H1 (cell line): ENCODE results near the gene CEP128. TPM values are rescaled to one million over a fixed set of nuclear protein-coding genes. Genes with fewer than 3 reads are reported as not detected.

Experiments
- CTCF ChIA-PET: fragments of 300-600 bp; sonication (Branson Sonifier 250); formaldehyde crosslinking; loops from one replicate; lab custom pipeline; 2021; ENCODE audit not compliant: partially characterized antibody; lab: Charles Lee
- POLR2A ChIA-PET: fragments of 300-600 bp; sonication (Branson Sonifier 250); formaldehyde crosslinking; loops from one replicate; lab custom pipeline; 2021; ENCODE audit warnings: inconsistent platforms; ENCODE audit not compliant: partially characterized antibody; lab: Charles Lee
- DNase-seq, 2 experiments: peaks; one replicate each; pipeline versions ENCODE4 v3.0.0 to v3.0.0-alpha.2; 2010 to 2022; ENCODE audit warnings: low spot score in 2 of 2, low read depth in 1 of 2, mixed read lengths in 1 of 2
- FAIRE-seq: peaks from 2 replicates; lab custom pipeline; 2011; peaks lifted over from hg19 to GRCh38; lab: Jason Lieb, UNC
- H2AFZ ChIP-seq: 2 replicates; pipeline ENCODE4 v1.8.1; 2012; ENCODE audit warnings: low read length, inconsistent platforms
- H2AK5ac ChIP-seq: 2 replicates; pipeline ENCODE4 v1.6.1; 2013; ENCODE audit warnings: low read depth, low read length
- H2BK120ac ChIP-seq: replicated peaks from 2 replicates; pipeline ENCODE3; 2013; ENCODE audit warnings: low read depth, low read length, inconsistent platforms
- H2BK12ac ChIP-seq: 2 replicates; pipeline ENCODE4 v1.6.1; 2013; ENCODE audit warnings: low read depth, low read length
- H2BK15ac ChIP-seq: 2 replicates; pipeline ENCODE4 v1.6.1; 2013; ENCODE audit warnings: low read length
- H2BK20ac ChIP-seq: 2 replicates; pipeline ENCODE4 v1.6.1; 2013; ENCODE audit warnings: low read length
- H2BK5ac ChIP-seq: 2 replicates; pipeline ENCODE4 v1.6.1; 2013; ENCODE audit warnings: low read depth, low read length
- H3K14ac ChIP-seq: 2 replicates; pipeline ENCODE4 v1.6.1; 2013; ENCODE audit warnings: inconsistent platforms; ENCODE audit not compliant: insufficient read length
- H3K18ac ChIP-seq: 2 replicates; pipeline ENCODE4 v1.6.1; 2013; ENCODE audit warnings: low read length; ENCODE audit errors: extremely low read depth
- H3K23ac ChIP-seq: 2 replicates; pipeline ENCODE4 v1.6.1; 2013; ENCODE audit warnings: inconsistent platforms; ENCODE audit not compliant: insufficient read length
- H3K23me2 ChIP-seq: 2 replicates; pipeline ENCODE4 v1.6.1; 2013; ENCODE audit warnings: low read depth, low read length
- H3K27ac ChIP-seq: 2 replicates; pipeline ENCODE4 v1.6.1; 2011; ENCODE audit warnings: low read depth, low read length, inconsistent platforms
- H3K27me3 ChIP-seq, 4 experiments: replicated peaks in 1 of 4; 1 replicate in 1 of 4; 2 replicates in 3 of 4; pipeline versions ENCODE4 v1.6.1 to v1.8.1; 2011 to 2013; ENCODE audit warnings: low read length in 3 of 4, mild to moderate bottlenecking in 3 of 4, inconsistent platforms in 2 of 4, mixed read lengths in 2 of 4, moderate library complexity in 1 of 4; ENCODE audit not compliant: control insufficient read depth in 3 of 4, insufficient read depth in 3 of 4; ENCODE audit errors: extremely low read depth in 1 of 4
- H3K36me3 ChIP-seq, 4 experiments: 2 replicates each; pipeline versions ENCODE4 v1.6.1 to v1.8.1; 2011 to 2013; ENCODE audit warnings: mild to moderate bottlenecking in 4 of 4, low read length in 3 of 4, moderate library complexity in 2 of 4, control low read depth in 1 of 4, inconsistent platforms in 1 of 4; ENCODE audit not compliant: insufficient read depth in 4 of 4, control insufficient read depth in 2 of 4
- H3K4ac ChIP-seq: replicated peaks from 2 replicates; pipeline ENCODE3; 2013; ENCODE audit warnings: low read length, low read depth, mixed read lengths, inconsistent platforms; ENCODE audit not compliant: insufficient read length
- H3K4me1 ChIP-seq, 4 experiments: replicated peaks in 1 of 4; 1 replicate in 1 of 4; 2 replicates in 3 of 4; pipeline versions ENCODE4 v1.6.1 to v1.8.1; 2011 to 2013; ENCODE audit warnings: low read length in 3 of 4, inconsistent platforms in 2 of 4, mixed read lengths in 1 of 4; ENCODE audit not compliant: insufficient read depth in 4 of 4, control insufficient read depth in 3 of 4
- H3K4me2 ChIP-seq, 2 experiments: 2 replicates each; pipeline versions ENCODE4 v1.6.1 to v1.8.1; 2011 to 2013; ENCODE audit warnings: low read depth in 2 of 2, low read length in 2 of 2, control low read depth in 1 of 2, inconsistent platforms in 1 of 2, mild to moderate bottlenecking in 1 of 2; ENCODE audit not compliant: insufficient read depth in 1 of 2
- H3K4me3 ChIP-seq, 4 experiments: fragments of 200-600, 300-600 bp in 1 of 4; sonication (generic), shearing (Covaris generic), sonication (Bioruptor Twin) in 1 of 4; 2 replicates each; pipeline versions ENCODE4 v1.5.1 to v1.8.1; 2011 to 2016; ENCODE audit warnings: low read length in 4 of 4, low read depth in 3 of 4, control low read depth in 2 of 4, inconsistent platforms in 2 of 4, mild to moderate bottlenecking in 2 of 4, mixed read lengths in 1 of 4, moderate library complexity in 1 of 4; ENCODE audit not compliant: insufficient read depth in 2 of 4; ENCODE audit errors: extremely low read depth in 1 of 4
- H3K56ac ChIP-seq: replicated peaks from 2 replicates; pipeline ENCODE3; 2013; ENCODE audit warnings: low read depth, mild to moderate bottlenecking, mixed read lengths, low read length, inconsistent platforms; ENCODE audit not compliant: insufficient read length
- H3K79me1 ChIP-seq: 2 replicates; pipeline ENCODE4 v1.6.1; 2013; ENCODE audit warnings: low read depth, low read length, control low read depth
- H3K79me2 ChIP-seq, 2 experiments: 2 replicates each; pipeline versions ENCODE4 v1.6.1 to v1.8.1; 2012 to 2013; ENCODE audit warnings: low read length in 2 of 2, mild to moderate bottlenecking in 2 of 2, inconsistent platforms in 1 of 2; ENCODE audit not compliant: insufficient read depth in 2 of 2, control insufficient read depth in 1 of 2
- H3K9ac ChIP-seq, 4 experiments: replicated peaks in 1 of 4; 1 replicate in 1 of 4; 2 replicates in 3 of 4; pipeline versions ENCODE4 v1.6.1 to v1.8.1; 2011 to 2013; ENCODE audit warnings: low read depth in 3 of 4, low read length in 3 of 4, control low read depth in 2 of 4, mild to moderate bottlenecking in 2 of 4, moderate library complexity in 2 of 4, inconsistent platforms in 1 of 4; ENCODE audit errors: extremely low read depth in 1 of 4
- H3K9me3 ChIP-seq, 2 experiments: 2 replicates each; pipeline versions ENCODE4 v1.6.1 to v1.8.1; 2012 to 2013; ENCODE audit warnings: mild to moderate bottlenecking in 2 of 2, moderate library complexity in 2 of 2, control low read depth in 1 of 2, inconsistent platforms in 1 of 2, low read depth in 1 of 2, low read length in 1 of 2, mixed read lengths in 1 of 2; ENCODE audit not compliant: insufficient read depth in 2 of 2
- H4K20me1 ChIP-seq, 2 experiments: replicated peaks in 1 of 2; 2 replicates each; pipeline versions ENCODE3 to v1.8.1; 2011 to 2013; ENCODE audit warnings: inconsistent platforms in 2 of 2, low read length in 2 of 2, mild to moderate bottlenecking in 1 of 2; ENCODE audit not compliant: insufficient read depth in 2 of 2, control insufficient read depth in 1 of 2
- H4K5ac ChIP-seq: 2 replicates; pipeline ENCODE4 v1.6.1; 2013; ENCODE audit warnings: low read length, low read depth, mixed read lengths, inconsistent platforms; ENCODE audit not compliant: insufficient read length
- H4K8ac ChIP-seq: 2 replicates; pipeline ENCODE4 v1.8.0; 2013; ENCODE audit warnings: mild to moderate bottlenecking, moderate library complexity, low read length, inconsistent platforms; ENCODE audit not compliant: insufficient read depth; ENCODE audit errors: extremely low read depth
- H4K91ac ChIP-seq: replicated peaks from 2 replicates; pipeline ENCODE3; 2013; ENCODE audit warnings: low read length, mixed read lengths, inconsistent platforms; ENCODE audit not compliant: insufficient read length
- CEBPB ChIP-seq: IDR thresholded peaks from 2 replicates; pipeline ENCODE4 v1.6.1; 2012; ENCODE audit warnings: low read depth, low read length
- CREB1 ChIP-seq: IDR thresholded peaks from 2 replicates; pipeline ENCODE4 v1.6.1; 2012; ENCODE audit warnings: inconsistent platforms
- CTBP2 ChIP-seq: IDR thresholded peaks from 2 replicates; pipeline ENCODE4 v1.7.0; 2011; ENCODE audit warnings: borderline replicate concordance, mild to moderate bottlenecking, moderate library complexity, mixed read lengths, low read length; ENCODE audit not compliant: insufficient read depth, insufficient read length
- KDM1A ChIP-seq: fragments of 200-600, 300-600 bp; sonication (generic); IDR thresholded peaks from 2 replicates; pipeline ENCODE4 v1.7.1; 2016; ENCODE audit warnings: mild to moderate bottlenecking, low read length, borderline replicate concordance
- KDM5A ChIP-seq: fragments of 200-600 bp; IDR thresholded peaks from 2 replicates; pipeline ENCODE4 v1.7.1; 2012; ENCODE audit warnings: mild to moderate bottlenecking, low read length, inconsistent platforms, mixed read lengths
- NRF1 ChIP-seq: IDR thresholded peaks from 2 replicates; pipeline ENCODE4 v1.6.1; 2011; ENCODE audit warnings: mild to moderate bottlenecking, low read depth, low read length, improper control_type of control experiment
- PHF8 ChIP-seq: fragments of 200-600 bp; sonication (generic); conservative IDR thresholded peaks from 2 replicates; pipeline ENCODE4 v1.7.1; 2012; ENCODE audit warnings: low read depth, mild to moderate bottlenecking, inconsistent platforms, low read length, moderate library complexity
- SAP30 ChIP-seq: fragments of 300-600 bp; sonication (generic); IDR thresholded peaks from 2 replicates; pipeline ENCODE4 v1.7.1; 2012; ENCODE audit warnings: low read length, moderate library complexity, mild to moderate bottlenecking, inconsistent platforms; ENCODE audit not compliant: insufficient read depth, insufficient replicate concordance
- SP1 ChIP-seq: IDR thresholded peaks from 2 replicates; pipeline ENCODE4 v1.6.1; 2011; ENCODE audit warnings: low read depth, low read length
- SP2 ChIP-seq: IDR thresholded peaks from 2 replicates; pipeline ENCODE4 v1.6.1; 2012; ENCODE audit warnings: mild to moderate bottlenecking, low read length, inconsistent platforms
- SP4 ChIP-seq: IDR thresholded peaks from 2 replicates; pipeline ENCODE4 v1.6.1; 2012; ENCODE audit warnings: low read length, inconsistent platforms
- WGBS, 2 experiments: shearing (Covaris generic) in 1 of 2; methylation state at CpG; one replicate each; pipeline versions ENCODE4 v1.1.6 to v1.1.7; 2013 to 2015; ENCODE audit warnings: low lambda C conversion rate in 2 of 2, mixed read lengths in 2 of 2, inconsistent platforms in 1 of 2, low coverage in 1 of 2, missing lambda C conversion rate in 1 of 2; ENCODE audit not compliant: insufficient replicate concordance in 2 of 2, insufficient coverage in 1 of 2, insufficient read length in 1 of 2; ENCODE audit errors: extremely low coverage in 1 of 2, missing lambda C conversion rate in 1 of 2; 5-methylcytosine and 5-hydroxymethylcytosine counted together
- polyA plus RNA-seq, 7 experiments: library from polyadenylated mRNA; depleted of rRNA in 3 of 7; stranded (reverse) in 5 of 7; unstranded in 2 of 7; fragments of >200 nt in 5 of 7; fragments of 200-250 nt in 2 of 7; gene quantifications; 1 replicate in 5 of 7; 2 replicates in 1 of 7; 4 replicates in 1 of 7; pipeline versions ENCODE4 v1.2.1 to v1.2.3, GENCODE V29; 2011 to 2013; ENCODE audit warnings: missing spikeins in 2 of 7, mixed read lengths in 2 of 7
- total RNA-seq: library from RNA; stranded (reverse); fragmentation: NEBNext Ultra II Directional; extraction: Animal tissue kit (Norgen Biotek cat#: 25700); gene quantifications from 2 replicates; pipeline ENCODE4 v1.2.1, GENCODE V29; 2021
- TF ChIP-seq, protein P1 (sequence below): IDR thresholded peaks from 2 replicates; pipeline ENCODE4 v1.6.1; 2011; ENCODE audit warnings: low read length, improper control_type of control experiment

The CEP128 gene
- total and polyA plus RNA-seq, 2 of the 8 experiments (the other 6 are each of a cell fraction or from before 2014, with no cell fraction given) = 1.9 to 17.0 TPM

DNA sequence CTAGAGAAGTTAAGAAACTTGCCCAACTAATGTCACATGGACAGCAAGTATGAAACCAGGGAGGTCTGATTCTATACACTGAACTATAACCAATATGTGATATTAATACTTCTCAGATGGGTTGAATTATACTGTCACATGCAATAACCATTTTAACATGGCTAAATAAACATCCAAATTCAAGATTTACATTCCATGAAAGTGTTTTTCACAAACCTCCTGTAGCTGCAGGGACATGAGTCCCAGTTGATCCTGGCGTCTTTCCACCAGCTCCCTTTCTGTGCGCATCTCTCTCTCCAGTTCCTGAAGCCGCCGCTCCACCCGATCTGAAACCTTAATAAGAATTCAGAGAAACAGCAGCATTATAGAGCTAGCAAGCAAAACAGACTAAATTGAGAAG, 79.0 kb downstream of the CEP128 start:
- Histone ChIP-seq H3K4me2 (no peak overlapping the region), H3K18ac (no peak overlapping the region), H2BK5ac (no peak overlapping the region), H2BK12ac (no peak overlapping the region), H3K79me2 (no peaks in the 10 kb centered on the region), H3K27ac (no peak overlapping the region), H3K9ac (no peak overlapping the region), H3K36me3 (no peaks in the 10 kb centered on the region), H2BK15ac (no peak overlapping the region), H4K8ac (no peak overlapping the region), H4K20me1 (no peaks in the 10 kb centered on the region), H2AK5ac (no peak overlapping the region), H3K79me1 (no peaks in the 10 kb centered on the region), H4K5ac (no peak overlapping the region), H2BK20ac (no peak overlapping the region), H3K27me3 (peaks cover 0 to 1% (median 0%) of the 10 kb centered on the region in 4 experiments; a peak in 1 of 7 replicates), H3K56ac (no peak overlapping the region), H4K91ac (no peak overlapping the region), H3K4me1 (no peaks in the 10 kb centered on the region), H3K14ac (no peak overlapping the region), H2BK120ac (no peak overlapping the region), H2AFZ (no peak overlapping the region), H3K4me3 (no peak overlapping the region), H3K23ac (no peak overlapping the region), H3K9me3 (no peaks in the 10 kb centered on the region; a peak in 1 of 4 replicates), H3K4ac (no peak overlapping the region), H3K23me2 (no peaks in the 10 kb centered on the region)
- CTCF ChIA-PET = interaction anchor here (0.6 to 1.9 kb wide), 6 partner anchors 12 to 666 kb away, joined by 3 to 6 read pairs (median 3); no protein-coding TSS in a partner anchor
- POLR2A ChIA-PET = no interaction called here
- no peak for DNase-seq
- TF ChIP-seq KDM1A (no peak), CEBPB (no peak), KDM5A (no peak), CTBP2 (no peak), CREB1 (no peak), PHF8 (no peak), SP1 (no peak), SP2 (no peak), SP4 (no peak), NRF1 (no peak), SAP30 (no peak)
- TF ChIP-seq, protein P1, sequence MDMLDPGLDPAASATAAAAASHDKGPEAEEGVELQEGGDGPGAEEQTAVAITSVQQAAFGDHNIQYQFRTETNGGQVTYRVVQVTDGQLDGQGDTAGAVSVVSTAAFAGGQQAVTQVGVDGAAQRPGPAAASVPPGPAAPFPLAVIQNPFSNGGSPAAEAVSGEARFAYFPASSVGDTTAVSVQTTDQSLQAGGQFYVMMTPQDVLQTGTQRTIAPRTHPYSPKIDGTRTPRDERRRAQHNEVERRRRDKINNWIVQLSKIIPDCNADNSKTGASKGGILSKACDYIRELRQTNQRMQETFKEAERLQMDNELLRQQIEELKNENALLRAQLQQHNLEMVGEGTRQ = no peak
- 95% methylated on average over 5 of the region's 5 CpGs; no CpG with 5 or more reads in 1 of the 2 experiments for WGBS, 2 experiments
- FAIRE-seq = no peak
